GM21381 (cell line): ENCODE data around the gene LDB3.

Experiments
- ATAC-seq: cut with Tn5 transposase; IDR thresholded peaks from one replicate; pipeline ENCODE4 v1.9.1; 2021; ENCODE audit warnings: mild to moderate bottlenecking, moderate library complexity; ENCODE audit not compliant: unreplicated experiment

Gene LDB3

DNA sequence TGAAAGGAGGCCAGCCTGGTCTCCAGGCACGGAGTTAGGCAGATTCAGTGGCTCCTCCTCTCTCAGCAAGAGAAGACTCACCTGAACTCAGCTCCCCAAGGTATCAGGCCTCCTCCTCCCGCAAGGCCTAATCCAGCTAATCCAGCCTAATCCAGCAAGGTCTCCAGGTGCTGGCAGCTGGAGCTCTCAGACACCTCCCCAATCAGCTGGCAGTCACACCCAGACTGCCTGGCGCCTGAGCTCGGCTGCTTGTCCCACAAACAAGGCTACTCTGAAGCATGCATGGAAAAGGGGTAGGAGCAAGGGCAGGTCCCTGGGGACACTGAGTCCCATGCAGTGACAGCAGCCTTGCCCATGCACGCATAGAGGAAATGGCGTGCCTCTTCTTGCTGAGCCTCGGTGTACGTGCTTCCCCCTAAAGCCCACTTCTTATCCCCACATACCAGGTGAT lies 17.3 kb upstream of the LDB3 start:
- ATAC-seq: no peak

DNA sequence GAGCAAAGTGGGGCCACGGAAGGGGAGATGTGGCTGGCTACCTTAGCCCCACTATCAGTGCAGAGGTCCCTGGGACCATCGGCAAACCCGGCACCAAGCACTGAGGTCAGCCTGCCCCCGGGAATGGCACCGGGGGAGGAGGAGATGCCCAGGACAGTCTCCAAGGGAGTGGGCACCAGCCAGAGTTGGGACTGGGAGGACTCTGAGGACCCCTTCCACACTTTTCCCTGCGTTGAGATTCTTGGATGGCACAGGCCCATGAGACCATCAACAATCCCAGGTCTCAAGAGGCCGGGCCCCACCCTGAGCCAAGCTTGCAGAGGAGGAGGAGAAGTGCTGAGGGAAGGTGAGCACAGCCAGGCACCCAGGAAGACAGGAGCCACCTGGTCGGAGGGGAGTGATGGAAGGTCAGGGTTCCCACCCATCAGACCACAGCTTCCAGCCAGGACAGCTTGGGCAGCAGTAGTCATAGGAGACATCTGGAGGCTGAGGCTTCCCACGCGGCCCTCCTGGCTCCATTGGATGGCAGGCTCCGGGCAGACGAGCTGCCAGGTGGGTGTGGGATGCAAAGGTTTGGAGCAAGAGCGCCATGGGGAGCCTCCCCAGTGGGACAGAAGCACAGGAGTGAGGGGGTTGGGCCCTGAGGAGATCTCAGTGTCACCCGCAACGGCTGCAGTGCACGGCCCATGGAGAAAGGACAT lies 16.5 kb upstream of the LDB3 start:
- ATAC-seq: no peak

DNA sequence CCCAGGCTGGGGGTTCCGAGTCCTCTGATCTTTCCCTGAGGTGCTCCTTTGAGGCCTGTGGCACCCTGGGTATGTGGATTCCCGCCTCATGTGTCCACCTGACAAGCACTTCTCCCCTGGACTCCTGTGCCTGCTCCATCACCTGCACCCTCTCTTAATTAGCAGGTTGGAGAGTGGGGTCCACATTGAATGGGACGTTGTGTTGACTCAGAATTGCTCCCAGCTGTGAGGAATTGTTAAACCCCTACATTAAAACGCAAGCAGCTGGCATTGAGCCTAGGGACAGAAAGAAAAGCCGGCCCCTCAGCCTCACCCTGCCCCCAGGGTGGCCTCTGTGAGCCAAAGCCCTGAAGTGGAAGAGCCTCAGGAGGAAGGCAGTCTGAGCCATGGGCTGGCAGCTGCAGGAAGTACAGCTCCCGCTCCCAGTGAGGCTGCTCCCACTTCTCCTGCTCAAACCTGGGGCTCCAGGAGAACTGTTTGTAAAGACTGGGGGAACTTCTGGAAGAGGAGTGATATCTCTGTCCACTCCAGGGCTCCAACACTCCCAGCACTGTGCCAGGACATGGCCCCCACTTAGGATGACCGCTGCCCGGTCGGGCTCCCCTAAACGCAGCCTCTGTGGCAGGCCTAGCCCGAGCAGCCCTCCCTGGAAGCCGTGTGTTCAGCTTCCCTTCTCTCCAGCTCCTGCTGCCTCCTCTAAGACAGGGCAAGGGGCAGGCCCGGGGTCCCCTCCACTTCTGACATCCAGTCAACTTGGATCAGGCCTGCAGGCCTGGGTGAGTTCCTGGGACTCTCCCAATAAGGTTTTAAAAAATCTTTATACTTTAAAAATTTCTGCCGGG lies 15.7 kb upstream of the LDB3 start:
- no peak for ATAC-seq

DNA sequence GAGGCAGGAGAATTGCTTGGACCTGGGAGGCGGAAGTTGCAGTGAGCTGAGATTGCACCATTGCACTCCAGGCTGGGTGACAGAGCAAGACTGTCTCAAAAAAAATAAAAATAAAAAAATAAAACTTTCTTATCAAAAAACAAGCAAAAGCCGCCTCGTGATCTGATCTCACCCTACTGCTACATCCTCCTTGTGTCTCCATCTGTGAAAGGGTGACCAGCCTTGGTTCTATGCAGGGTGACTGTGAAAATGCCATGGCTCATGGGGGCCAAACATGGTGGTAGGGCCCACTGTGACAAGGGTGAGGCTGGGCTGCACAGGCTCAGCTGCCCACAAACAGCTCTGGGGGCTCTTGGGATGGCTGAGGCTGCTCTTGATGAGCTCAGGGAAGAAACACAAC lies 14.9 kb upstream of the LDB3 start:
- ATAC-seq: no peak

DNA sequence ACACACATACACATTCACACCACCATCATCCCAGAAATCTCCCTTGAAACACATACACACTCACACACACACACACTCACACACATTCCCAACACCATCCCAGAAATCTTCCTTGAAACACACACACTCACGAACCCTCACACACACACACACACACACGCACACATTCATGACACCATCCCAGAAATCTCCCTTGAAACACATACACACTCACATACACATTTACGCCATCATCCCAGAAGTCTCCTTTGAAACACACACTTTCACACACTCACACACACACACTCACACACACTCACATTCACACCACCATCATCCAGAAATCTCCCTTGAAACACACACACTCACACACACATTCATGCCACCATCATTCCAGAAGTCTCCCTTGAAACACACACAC lies 14.3 kb upstream of the LDB3 start:
- ATAC-seq: no peak

DNA sequence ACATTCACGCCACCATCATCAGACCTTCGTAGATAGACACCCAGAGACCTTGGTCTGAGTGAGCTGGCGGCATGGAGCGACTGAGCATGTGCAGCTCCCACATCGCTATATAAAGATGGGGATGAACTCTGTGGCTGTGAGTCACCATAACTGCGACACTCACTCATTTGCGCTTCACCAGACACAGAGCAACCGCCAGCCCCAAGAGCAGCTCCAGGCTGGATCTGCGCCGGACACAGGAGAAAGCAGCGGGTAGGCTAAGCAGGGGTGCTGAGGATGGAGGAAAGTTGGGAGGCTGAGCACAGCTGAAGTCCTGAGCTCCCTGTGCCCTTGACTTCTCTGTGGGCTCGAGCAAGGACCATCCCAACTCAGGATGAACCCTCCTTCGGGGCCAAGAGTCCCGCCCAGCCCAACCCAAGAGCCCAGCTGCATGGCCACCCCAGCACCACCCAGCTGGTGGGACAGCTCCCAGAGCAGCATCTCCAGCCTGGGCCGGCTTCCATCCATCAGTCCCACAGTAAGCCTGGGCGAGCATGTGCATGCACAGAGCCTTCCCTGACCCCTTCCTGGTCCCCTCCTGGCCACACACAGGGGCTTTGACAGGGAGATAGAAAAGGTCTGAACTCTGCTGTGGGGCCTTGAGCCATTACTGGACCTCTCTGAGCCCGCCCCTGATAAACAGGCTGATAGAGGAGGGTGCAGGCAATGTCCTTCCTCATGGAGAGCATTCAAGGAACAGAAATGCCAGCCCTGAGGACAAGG lies 13.7 kb upstream of the LDB3 start, which contains the start of gene OPN4:
Gene OPN4 (plus strand): TSS at position 137 of the 762 bp plus-strand sequence. CDS start 237 bp downstream, at position 374.
- ATAC-seq: no peak

DNA sequence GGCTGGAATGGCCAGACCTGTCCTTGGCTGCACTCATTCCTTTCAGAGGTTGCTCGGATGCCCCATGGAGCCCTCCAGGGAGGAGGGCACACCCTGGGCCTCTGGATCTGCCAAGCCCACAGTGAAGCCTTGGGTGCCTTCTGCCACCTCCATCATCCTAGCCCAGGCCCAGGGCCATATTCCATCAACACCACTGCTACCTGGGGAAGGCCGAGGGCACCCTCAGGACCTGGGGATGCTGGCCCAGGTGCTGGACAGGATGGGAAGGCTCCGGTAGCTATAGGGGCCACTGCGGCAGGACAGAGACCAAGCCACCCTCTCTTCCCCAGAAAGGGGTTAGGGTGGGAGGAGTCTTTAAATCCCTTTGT lies 13.2 kb upstream of the LDB3 start:
- no peak for ATAC-seq

DNA sequence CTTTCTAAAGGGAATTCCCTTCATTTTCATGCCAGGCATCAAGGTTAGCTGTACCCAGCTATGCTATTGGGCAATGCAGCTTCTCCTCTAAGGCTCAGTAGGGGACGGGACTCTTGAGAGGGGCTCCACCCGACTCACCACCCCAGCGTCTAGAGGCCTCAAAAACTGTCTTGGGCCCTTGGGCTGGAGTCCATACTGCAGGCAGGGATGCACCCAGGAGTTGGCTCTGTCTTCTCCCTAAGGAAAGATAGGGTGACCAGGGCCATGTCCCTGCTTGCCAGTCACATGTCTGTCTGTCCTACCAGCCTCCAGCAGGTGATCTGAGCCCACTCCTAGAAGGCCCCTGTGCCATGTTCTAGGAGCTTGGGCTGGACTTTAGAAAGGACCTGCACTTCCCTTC lies 12.7 kb upstream of the LDB3 start:
- ATAC-seq: no peak

DNA sequence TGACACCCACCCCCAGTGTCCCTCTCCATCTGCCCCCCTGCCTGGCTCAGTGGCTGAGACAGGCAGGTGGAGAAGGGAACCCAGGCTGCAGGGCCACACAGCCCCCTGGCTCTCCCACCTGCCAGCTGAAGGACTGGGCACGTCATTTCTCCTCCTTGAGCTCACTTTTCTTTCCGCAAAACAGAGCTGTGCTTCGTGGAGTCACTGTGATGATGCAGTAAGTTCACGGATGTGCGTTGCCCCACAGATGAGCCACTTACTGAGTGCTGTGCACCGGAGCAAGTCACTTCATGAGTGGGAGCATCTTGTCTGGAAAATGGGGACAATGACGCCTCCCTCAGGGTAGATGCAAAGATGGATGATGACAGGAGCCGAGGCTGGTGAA lies 11.3 kb upstream of the LDB3 start:
- no peak for ATAC-seq

DNA sequence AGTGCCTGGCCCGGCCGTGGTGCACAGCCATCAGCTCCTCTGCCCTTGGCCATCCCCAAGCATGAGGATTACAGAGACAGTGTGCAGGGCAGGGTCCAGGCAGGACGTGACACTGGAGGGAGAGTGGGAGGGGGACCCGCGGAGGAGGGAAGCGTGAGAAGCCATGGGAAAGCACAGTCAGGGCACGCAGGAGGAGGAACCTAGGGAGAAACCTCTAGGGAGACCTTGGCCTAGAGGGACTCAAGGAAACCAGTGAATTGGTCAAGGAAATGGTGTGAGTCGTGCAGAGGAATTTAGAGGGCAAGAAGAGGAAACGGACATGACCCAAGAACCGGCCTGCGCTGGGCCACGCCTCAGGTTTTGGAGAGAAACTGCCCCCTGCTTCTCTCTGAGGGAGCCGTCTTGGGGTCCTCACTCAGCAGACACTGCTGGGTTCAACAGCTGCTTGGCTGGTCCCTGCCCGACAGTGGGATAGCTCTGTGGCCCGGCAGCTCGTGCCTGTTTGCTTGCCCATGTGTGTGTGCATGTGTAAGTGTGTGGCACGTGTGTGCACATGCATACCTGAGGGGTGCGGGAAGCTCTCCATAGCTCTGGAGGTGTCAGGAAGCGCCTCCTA lies 10.8 kb upstream of the LDB3 start:
- no peak for ATAC-seq

DNA sequence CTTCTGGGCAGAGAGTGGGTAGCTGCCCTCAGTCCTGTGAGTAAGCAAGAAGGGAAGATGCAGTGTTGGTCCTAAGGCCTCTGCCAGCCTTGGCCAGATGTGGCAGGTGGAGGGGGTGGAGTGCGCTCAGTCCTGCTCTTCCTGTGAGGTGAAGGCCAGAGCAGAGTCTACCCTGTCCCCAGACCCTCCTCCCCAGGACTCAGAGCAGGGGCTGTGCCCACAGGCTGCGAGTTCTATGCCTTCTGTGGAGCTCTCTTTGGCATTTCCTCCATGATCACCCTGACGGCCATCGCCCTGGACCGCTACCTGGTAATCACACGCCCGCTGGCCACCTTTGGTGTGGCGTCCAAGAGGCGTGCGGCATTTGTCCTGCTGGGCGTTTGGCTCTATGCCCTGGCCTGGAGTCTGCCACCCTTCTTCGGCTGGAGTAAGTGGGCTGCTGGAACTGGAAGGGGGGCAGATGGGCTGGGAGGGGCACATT lies 10.0 kb upstream of the LDB3 start:
- ATAC-seq: no peak

DNA sequence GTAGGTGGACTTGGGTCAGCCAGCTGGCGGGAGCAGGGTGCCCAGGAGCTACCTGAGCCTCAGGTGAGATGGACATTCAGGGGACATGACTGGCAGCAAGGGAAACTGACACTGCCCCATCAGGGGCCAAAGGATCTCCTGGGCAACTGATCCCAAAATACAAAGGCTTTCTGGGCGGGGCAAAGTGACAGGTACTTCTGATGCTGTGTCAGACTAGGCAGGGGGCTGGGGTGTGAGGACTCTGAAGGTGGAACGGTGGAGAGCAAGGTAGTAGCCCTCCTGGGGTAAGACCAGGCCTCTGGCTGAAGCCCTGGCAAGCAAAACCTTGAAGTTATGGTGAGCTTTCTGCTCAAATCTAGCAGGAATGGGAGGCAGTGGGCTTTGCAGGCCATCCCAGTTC lies 9.6 kb upstream of the LDB3 start:
- no peak for ATAC-seq

DNA sequence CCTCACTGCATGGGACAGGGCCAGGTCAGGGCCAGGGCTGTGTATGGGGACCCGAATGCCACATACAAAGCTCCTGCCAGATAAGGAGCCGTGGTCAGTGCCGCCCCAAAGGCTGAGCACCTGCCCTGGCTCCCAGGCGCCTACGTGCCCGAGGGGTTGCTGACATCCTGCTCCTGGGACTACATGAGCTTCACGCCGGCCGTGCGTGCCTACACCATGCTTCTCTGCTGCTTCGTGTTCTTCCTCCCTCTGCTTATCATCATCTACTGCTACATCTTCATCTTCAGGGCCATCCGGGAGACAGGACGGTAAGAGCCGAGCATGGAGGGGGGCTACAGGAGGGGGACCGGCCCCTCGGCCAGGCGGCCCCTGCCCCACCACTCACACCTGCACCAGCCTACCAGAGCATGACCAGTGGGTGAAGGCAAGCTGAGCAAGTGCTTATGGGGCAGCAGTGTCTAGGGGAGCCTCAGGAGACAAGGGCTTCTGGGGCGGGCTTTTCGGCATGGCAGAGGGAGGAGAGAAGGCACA lies 9.1 kb upstream of the LDB3 start:
- no peak for ATAC-seq

DNA sequence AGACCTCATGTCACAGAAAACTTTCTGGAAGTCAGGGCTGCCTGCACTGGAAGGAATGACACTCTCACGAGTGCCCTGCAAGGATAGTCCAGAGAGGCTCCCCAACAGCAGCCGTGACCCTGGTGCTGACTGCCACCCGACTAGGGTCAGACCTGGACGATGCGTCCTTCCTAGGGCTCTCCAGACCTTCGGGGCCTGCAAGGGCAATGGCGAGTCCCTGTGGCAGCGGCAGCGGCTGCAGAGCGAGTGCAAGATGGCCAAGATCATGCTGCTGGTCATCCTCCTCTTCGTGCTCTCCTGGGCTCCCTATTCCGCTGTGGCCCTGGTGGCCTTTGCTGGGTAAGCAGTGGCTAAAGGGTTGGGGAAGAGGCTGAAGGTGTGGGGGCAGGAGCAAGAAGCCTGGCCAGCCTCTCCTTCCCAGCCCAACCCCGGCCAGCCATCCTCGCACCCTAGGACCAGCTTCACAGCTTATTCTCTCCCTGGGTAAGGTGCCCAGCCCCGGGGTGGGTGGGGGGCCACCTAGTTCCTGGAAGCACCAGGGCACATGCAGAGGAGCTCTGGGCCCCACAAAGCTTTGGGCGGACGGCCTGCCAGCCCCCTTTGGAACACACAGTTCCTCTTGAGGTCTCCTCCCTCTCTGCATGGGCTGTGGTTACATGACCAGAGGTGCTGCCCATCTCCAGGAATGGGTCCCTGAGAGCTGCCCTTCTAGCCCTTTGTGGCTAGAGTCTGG lies 8.4 kb upstream of the LDB3 start:
- no peak for ATAC-seq

DNA sequence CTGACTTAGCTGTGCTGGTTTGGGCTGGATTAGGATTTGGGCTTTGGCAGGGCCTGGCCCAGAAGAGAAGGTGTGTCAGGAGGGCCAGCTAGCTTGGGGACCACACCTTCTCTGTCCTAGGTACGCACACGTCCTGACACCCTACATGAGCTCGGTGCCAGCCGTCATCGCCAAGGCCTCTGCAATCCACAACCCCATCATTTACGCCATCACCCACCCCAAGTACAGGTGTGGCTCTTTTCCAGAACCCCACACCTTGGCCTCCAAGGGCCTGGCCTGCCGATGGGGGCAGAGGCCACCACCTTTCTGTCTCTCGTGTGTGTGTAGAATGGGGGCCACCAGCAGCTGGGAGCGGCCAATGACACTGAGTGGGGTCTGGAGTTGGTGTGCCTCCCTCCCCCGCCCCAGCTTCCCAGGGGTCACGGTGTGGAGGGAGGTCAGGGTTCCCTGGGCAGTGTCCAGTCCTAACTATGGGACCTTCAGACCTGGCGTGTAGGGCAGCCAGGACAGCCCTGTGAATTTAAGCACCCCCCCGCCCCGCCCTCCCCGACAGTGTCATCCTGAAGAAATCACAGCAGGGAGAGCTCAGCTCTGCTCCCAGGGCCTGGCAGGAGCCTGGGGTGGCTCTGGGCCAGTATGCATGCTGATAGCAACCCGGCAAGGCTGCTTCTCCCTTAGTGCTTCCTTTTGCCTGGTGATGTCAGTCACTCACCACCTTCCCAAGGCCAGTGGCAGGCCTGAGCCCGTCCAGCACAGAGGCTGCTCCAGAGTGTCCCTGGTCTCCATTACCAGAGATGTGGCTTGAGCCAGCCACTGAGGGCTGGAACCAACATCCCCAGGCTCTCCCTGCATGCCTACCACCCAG lies 6.9 kb upstream of the LDB3 start:
- no peak for ATAC-seq

DNA sequence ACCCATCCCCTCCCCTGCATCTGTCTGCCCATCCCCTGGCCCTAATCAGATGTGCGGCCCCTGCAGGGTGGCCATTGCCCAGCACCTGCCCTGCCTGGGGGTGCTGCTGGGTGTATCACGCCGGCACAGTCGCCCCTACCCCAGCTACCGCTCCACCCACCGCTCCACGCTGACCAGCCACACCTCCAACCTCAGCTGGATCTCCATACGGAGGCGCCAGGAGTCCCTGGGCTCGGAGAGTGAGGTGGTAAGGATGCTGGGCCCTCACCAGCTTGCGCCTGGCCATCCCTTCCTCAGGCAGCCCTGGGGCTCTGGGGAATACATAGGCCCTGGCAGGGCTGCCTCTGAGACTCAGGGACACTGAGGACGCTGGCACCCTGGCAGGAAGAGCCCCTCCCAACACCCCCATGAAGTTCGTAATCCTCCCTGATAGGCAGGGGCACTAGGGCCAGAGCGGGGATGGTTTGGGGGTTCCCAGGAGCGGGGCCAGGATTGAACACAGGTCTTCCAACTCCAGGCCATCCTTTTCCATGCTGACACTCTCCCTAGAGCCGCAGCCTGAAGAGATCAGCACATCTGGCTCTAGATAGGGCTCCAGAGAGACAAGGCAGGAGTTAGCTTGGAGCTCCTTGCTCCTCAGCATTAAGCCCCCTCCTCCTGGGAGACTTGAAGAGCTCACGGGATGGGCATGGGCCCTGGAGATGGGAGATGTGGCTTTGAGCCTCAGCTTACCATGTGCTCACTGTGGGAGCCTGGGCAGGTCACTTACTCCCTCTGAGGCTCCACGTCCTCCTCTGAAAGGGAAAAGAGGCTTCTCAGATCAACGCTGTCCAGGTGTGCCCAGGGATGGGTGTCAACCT lies 5.9 kb upstream of the LDB3 start:
- no peak for ATAC-seq

DNA sequence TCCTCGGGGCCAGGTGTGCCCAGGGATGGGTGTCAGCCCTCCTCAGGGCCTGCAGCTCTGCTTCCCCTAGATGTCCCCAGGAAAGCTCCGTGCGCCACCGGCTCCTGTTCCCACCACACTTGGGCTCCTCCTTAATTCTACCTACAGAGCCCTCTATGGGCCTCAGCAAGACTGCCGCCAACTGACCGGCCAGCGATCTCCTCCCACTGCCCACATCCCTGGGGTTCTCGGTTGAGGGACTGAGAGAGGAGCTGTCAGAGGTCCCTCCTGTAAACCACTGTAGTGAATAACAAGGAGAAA lies 5.3 kb upstream of the LDB3 start:
- no peak for ATAC-seq

DNA sequence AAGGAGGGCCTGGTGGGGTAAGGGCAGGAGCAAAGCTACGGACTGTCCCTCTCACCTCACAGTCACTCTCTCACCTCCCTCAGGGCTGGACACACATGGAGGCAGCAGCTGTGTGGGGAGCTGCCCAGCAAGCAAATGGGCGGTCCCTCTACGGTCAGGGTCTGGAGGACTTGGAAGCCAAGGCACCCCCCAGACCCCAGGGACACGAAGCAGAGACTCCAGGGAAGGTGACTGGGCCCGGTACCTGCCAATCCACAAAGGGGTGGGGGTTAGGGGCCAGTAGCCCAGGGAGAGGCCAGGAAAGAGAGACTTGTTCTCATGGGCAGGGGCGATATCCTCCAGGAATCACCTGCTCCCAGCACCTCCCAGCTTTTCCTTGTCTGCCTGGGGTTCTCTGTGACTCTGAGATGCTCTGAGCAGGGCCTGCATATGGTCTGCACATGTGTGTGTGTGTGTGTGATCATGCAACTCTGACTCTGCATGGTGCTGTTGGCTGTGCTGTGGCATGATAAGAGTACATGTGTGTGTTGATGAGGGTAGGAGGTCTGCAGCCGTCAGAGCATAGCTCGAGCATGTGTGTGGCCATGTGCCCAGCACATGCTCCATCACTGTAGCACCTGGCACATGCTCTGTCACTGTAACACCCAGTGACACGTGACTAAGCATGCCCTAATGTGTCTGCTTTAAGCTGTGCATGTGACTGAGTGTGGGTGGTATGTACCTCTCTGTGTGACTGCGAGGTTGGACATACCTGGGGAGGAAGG lies 4.6 kb upstream of the LDB3 start:
- ATAC-seq: no peak
